CD8-positive, alpha-beta memory T cell (primary cell): ENCODE data around the gene SLC16A7. TPM values are rescaled to one million over a fixed set of nuclear protein-coding genes. Genes with fewer than 3 reads are reported as not detected.
"Not testable (repeated sequence)": the region's sequence is repeated elsewhere in the genome, so short reads cannot be mapped to it uniquely, and the experiment has no call there.

ENCODE experiments used
- CTCF ChIA-PET: fragments of 350-600 bp; sonication (Branson Sonifier 250); formaldehyde crosslinking; loops from one replicate; lab custom pipeline; 2021; ENCODE audit warnings: antibody characterized with exemption; lab: Charles Lee
- POLR2A ChIA-PET: fragments of 350-600 bp; sonication (Branson Sonifier 250); formaldehyde crosslinking; loops from one replicate; lab custom pipeline; 2021; ENCODE audit warnings: antibody characterized with exemption; lab: Charles Lee
- DNase-seq, 5 donors: peaks; one replicate each; pipeline versions ENCODE4 v3.0.0 to v3.0.0-alpha.2; 2020 to 2022; ENCODE audit warnings: mixed read lengths in 1 of 5
- H3K27ac ChIP-seq: one replicate; pipeline ENCODE4 v1.7.0; 2013; ENCODE audit warnings: low read depth, mild to moderate bottlenecking, low read length, moderate library complexity
- H3K27me3 ChIP-seq: 2 replicates; pipeline ENCODE4 v1.7.0; 2013; ENCODE audit warnings: low read length, mild to moderate bottlenecking; ENCODE audit not compliant: insufficient read depth, poor library complexity, severe bottlenecking
- H3K36me3 ChIP-seq: 2 replicates; pipeline ENCODE4 v1.7.0; 2013; ENCODE audit warnings: mild to moderate bottlenecking, low read length, moderate library complexity; ENCODE audit not compliant: insufficient read depth
- H3K4me1 ChIP-seq: 2 replicates; pipeline ENCODE4 v1.7.0; 2013; ENCODE audit warnings: mild to moderate bottlenecking, low read length, moderate library complexity; ENCODE audit not compliant: insufficient read depth
- H3K4me3 ChIP-seq: 2 replicates; pipeline ENCODE4 v1.7.0; 2013; ENCODE audit warnings: mild to moderate bottlenecking, low read length
- H3K9me3 ChIP-seq: 2 replicates; pipeline ENCODE4 v1.7.0; 2013; ENCODE audit warnings: mild to moderate bottlenecking, low read length
- H3K27ac Mint-ChIP-seq, 8 donors: one replicate each; pipeline ENCODE4 v1.8.0; 2020 to 2021; ENCODE audit warnings: mixed read lengths in 8 of 8, mild to moderate bottlenecking in 6 of 8, inconsistent platforms in 3 of 8, moderate library complexity in 3 of 8
- H3K27me3 Mint-ChIP-seq, 2 donors: one replicate each; pipeline ENCODE4 v1.8.0; 2020 to 2021; ENCODE audit warnings: mixed read lengths in 2 of 2, mild to moderate bottlenecking in 1 of 2, moderate library complexity in 1 of 2
- H3K36me3 Mint-ChIP-seq, 3 donors: one replicate each; pipeline ENCODE4 v1.8.0; 2020 to 2021; ENCODE audit warnings: mixed read lengths in 3 of 3, inconsistent platforms in 1 of 3, mild to moderate bottlenecking in 1 of 3
- H3K4me1 Mint-ChIP-seq, 3 donors: one replicate each; pipeline ENCODE4 v1.8.0; 2020 to 2021; ENCODE audit warnings: mixed read lengths in 3 of 3, inconsistent platforms in 1 of 3, mild to moderate bottlenecking in 1 of 3
- H3K4me3 Mint-ChIP-seq, 7 donors: one replicate each; pipeline ENCODE4 v1.8.0; 2020 to 2021; ENCODE audit warnings: mixed read lengths in 7 of 7, mild to moderate bottlenecking in 6 of 7, moderate library complexity in 4 of 7, inconsistent platforms in 2 of 7
- H3K9me3 Mint-ChIP-seq, 5 donors: one replicate each; pipeline ENCODE4 v1.8.0; 2020 to 2022; ENCODE audit warnings: mixed read lengths in 5 of 5, mild to moderate bottlenecking in 3 of 5, moderate library complexity in 2 of 5, inconsistent platforms in 1 of 5
- polyA plus RNA-seq: library from polyadenylated mRNA; unstranded; fragments of 300-500 nt; fragmentation: Illumina TruSeq; gene quantifications from one replicate; pipeline ENCODE4 v1.2.3, GENCODE V29; 2021
- total RNA-seq, 2 experiments: library from RNA; stranded (reverse); gene quantifications; one replicate each; pipeline ENCODE4 v1.2.3, GENCODE V29; 2021

Gene SLC16A7
- total and polyA plus RNA-seq, 3 experiments from 2014 or later = 30.3 to 35.1 (median 34.0) TPM

DNA sequence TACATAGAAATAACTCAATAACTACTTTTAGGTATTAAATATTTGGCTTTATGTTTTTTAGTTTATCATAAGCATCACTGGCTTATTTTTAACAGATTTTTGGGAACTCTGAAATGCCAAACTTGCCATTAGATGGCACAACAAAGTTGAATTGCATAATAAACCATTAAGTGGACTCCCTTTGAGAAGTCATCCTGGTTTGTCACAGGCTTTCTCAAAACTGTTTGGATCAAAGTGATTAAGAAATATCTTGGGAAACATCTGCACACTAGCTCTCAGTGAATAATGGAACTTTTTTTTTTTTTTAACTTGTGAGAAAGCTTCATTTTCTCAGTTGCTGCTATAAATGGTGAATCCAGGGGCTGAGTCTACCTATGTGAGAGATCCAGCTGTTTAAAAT lies 4.3 kb downstream of the SLC16A7 start:
- Histone ChIP-seq H3K27ac (no peak overlapping the region), H3K9me3 (no peaks in the 10 kb centered on the region), H3K36me3 (no peaks in the 10 kb centered on the region), H3K27me3 (no peaks in the 10 kb centered on the region), H3K4me1 (peaks cover 23% of the 10 kb centered on the region), H3K4me3 (no peak overlapping the region)
- Mint-ChIP-seq H3K4me3 (peak overlapping the region in 1 of 7 donors; percentile 1), H3K36me3 (peaks cover 3 to 53% (median 18%) of the 10 kb centered on the region in 3 donors), H3K27me3 (peaks cover 0 to 5% of the 10 kb centered on the region in 2 donors), H3K9me3 (peaks cover 0 to 1% (median 0%) of the 10 kb centered on the region in 5 donors), H3K4me1 (peaks cover 66 to 84% (median 82%) of the 10 kb centered on the region in 3 donors), H3K27ac (peak overlapping the region in 3 of 8 donors; percentile 18 to 77 (median 39))
- no peak for DNase-seq
- CTCF ChIA-PET = no interaction called here
- POLR2A ChIA-PET = no interaction called here

DNA sequence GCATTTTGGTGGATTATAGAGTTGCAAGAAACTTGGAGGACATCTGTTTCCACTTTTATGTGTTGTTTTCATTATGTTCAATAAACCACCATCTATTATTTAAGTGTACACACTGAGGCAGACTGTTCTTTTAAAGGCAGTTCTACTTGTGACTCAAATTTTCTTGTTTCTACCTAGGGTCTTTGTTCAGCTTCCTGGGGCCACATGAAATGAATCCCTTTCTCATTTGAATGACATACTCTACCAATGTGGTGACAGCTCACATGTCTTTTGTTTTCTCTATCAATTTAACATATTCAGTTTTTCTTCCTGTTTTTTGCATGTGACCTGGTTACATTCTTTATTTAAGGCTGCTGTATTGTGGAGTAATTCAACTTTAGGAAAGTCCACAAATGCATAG lies 7.9 kb downstream of the SLC16A7 start:
- no peaks in the 10 kb centered on the region for H3K27me3 ChIP-seq
- ChIA-PET POLR2A (no interaction called here), CTCF (no interaction called here)
- H3K36me3 ChIP-seq = no peaks in the 10 kb centered on the region
- Mint-ChIP-seq H3K9me3 (no peaks in the 10 kb centered on the region), H3K27me3 (peaks cover 0 to 1% of the 10 kb centered on the region in 2 donors), H3K27ac (peak overlapping the region in 1 of 8 donors; percentile 18), H3K4me3 (no peak overlapping the region), H3K36me3 (peaks cover 3 to 56% (median 19%) of the 10 kb centered on the region in 3 donors), H3K4me1 (peaks cover 63 to 84% (median 78%) of the 10 kb centered on the region in 3 donors)
- H3K4me1 ChIP-seq = peaks cover 6% of the 10 kb centered on the region
- no peak overlapping the region for H3K4me3 ChIP-seq
- H3K27ac ChIP-seq = no peak overlapping the region
- DNase-seq = no peak
- no peaks in the 10 kb centered on the region for H3K9me3 ChIP-seq

DNA sequence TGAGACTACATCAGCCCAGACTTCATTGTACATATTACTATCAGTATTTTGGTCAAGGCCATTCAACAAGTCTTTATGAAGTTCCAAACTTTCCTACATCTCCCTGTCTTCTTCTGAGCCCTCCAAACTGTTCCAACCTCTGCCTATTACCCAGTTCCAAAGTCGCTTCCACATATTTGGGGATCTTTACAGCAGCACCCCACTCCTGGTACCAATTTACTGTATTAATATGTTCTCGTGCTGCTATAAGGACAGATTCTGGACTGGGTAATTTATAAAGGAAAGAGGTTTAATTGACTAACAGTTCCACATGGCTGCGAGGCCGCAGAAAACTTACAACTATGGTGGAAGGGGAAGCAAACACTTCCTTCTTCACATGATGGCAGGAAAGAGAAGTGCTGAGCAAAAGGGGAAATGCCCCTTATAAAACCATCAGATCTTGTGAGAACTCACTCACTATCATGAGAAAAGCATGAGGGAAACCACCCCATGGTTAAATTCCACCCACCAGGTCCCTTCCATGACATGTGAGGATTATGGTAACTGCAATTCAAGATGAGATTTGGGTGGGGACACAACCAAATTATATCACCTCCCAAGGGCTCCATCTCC lies 17.1 kb downstream of the SLC16A7 start:
- H3K27me3 Mint-ChIP-seq, H3K4me3 Mint-ChIP-seq, DNase-seq, POLR2A ChIA-PET, H3K27ac ChIP-seq, H3K4me3 ChIP-seq, H3K9me3 ChIP-seq, H3K4me1 ChIP-seq, H3K36me3 ChIP-seq, H3K27me3 ChIP-seq: not testable (repeated sequence)
- Mint-ChIP-seq H3K9me3 (peaks cover 17 to 25% (median 18%) of the 10 kb centered on the region in 5 donors), H3K36me3 (peaks cover 23 to 45% (median 27%) of the 10 kb centered on the region in 3 donors), H3K27ac (peak overlapping the region in 1 of 8 donors; percentile 46), H3K4me1 (peaks cover 18 to 34% (median 32%) of the 10 kb centered on the region in 3 donors)
- CTCF ChIA-PET = interaction anchor here (1.2 kb wide), 1 partner anchor 108 kb away, joined by 3 read pairs; no protein-coding TSS in a partner anchor

DNA sequence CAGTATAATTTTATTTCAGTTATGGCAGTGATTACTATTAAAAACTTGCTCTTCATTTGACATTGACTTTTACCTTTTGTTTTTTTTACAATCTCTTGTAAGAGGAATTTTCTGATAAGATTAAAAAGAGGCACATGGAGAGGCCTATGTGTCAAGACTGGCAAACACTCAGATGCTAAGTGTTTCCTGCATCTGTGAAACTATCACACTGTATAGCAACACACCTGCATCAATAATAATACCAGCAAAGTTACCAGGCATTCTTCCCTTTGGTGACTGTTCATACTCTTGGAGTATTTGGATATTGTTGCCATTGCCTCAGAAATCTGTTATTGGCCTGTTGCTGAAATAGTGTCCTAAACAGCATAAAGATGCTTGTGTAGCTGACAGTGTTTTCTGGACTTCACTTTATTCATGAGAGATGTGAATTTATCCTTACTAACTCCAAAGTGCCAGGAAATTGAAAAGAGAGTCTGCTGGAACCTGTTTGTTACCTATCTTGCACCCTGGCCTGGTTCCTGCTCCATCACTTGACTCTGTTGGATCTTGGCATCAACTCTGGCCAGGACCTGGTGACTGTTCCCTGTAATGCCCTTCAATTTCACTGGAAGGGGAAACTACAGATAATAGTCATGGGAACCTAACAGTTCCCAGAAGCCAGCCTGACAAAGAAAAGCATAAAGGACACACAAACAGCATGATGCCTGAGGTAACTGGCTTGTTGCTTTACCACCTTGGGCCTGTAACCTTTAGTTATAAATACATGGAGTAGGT lies 19.8 kb downstream of the SLC16A7 start:
- H3K27me3 ChIP-seq = no peaks in the 10 kb centered on the region
- CTCF ChIA-PET = no interaction called here
- peaks cover 5% of the 10 kb centered on the region for H3K9me3 ChIP-seq
- POLR2A ChIA-PET = no interaction called here
- no peak for DNase-seq
- H3K36me3 Mint-ChIP-seq = peaks cover 17 to 31% (median 26%) of the 10 kb centered on the region in 3 donors
- H3K4me1 Mint-ChIP-seq = peaks cover 42 to 53% (median 51%) of the 10 kb centered on the region in 3 donors
- no peaks in the 10 kb centered on the region for H3K27me3 Mint-ChIP-seq
- peaks cover 4% of the 10 kb centered on the region for H3K36me3 ChIP-seq
- peaks cover 16 to 25% (median 18%) of the 10 kb centered on the region in 5 donors for H3K9me3 Mint-ChIP-seq
- no peaks in the 10 kb centered on the region for H3K4me1 ChIP-seq
- H3K4me3 Mint-ChIP-seq = no peak overlapping the region
- H3K27ac ChIP-seq = no peak overlapping the region
- H3K27ac Mint-ChIP-seq = peak overlapping the region in 4 of 8 donors; percentile 31 to 84 (median 42)
- H3K4me3 ChIP-seq = no peak overlapping the region

DNA sequence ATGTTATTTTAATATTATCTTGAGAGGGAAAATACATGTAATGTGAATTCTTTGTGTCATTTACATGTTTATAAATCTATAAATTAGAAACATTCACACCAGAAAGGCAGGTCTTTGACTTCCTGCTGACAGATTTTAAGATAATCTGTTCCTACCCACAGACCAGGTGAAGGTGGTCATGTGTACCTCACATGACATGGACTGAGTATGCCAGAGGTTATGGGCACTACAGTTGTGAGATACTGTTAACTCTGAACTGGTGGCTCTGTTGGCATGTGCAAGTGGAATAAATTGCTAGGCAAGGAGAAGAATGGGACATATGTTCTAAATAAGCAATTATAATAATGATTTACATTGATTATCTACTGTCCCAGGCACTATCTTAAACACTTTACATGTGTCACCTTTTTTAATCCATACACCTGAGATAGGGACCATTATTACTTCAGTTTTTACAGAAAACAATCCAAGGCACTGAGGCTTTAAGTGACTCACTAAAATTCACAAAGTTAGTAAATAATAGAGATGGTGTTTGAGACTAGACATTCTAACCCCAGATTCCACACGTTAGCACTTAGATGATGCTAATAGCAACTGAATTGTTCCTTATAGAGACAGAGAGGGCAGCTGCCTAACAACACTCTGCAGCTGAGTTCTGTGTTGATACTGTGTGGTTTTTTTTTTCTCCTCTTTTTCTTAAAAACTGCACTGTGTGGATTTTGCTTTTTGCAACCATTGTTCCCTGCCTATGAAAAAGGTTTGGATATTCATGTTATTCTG lies 23.8 kb downstream of the SLC16A7 start:
- H3K27me3 Mint-ChIP-seq = no peaks in the 10 kb centered on the region
- ChIA-PET POLR2A (no interaction called here), CTCF (no interaction called here)
- no peak for DNase-seq
- H3K9me3 Mint-ChIP-seq = no peaks in the 10 kb centered on the region
- Histone ChIP-seq H3K27me3 (no peaks in the 10 kb centered on the region), H3K36me3 (no peaks in the 10 kb centered on the region), H3K27ac (no peak overlapping the region), H3K4me3 (no peak overlapping the region), H3K4me1 (peaks cover 4% of the 10 kb centered on the region), H3K9me3 (no peaks in the 10 kb centered on the region)
- peak overlapping the region in 2 of 8 donors; percentile 0 to 66 for H3K27ac Mint-ChIP-seq
- H3K4me3 Mint-ChIP-seq = peak overlapping the region in 2 of 7 donors; percentile 4 to 54
- peaks cover 61 to 79% (median 78%) of the 10 kb centered on the region in 3 donors for H3K4me1 Mint-ChIP-seq
- peaks cover 0 to 2% (median 0%) of the 10 kb centered on the region in 3 donors for H3K36me3 Mint-ChIP-seq

DNA sequence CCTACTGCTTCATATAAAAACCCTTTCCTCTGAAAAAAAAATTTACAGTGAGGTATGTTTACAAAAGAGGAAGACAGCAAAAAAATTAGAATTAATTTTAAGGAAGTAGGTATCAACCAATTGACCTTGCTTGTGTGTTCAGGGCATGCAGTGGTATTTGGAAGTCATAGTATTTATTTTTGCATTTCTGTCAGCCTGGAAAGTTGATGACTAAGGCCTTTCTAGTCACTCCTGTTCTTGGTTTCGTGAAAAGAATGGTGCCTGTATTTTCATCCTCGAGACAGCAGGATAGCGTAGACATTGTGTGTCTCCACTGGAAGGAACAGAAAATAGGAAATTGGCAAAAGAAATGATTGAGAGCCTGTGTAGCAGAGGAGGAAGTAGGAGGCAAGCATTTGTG lies 24.5 kb downstream of the SLC16A7 start:
- no peaks in the 10 kb centered on the region for H3K27me3 ChIP-seq
- H3K4me1 ChIP-seq = peaks cover 4% of the 10 kb centered on the region
- Mint-ChIP-seq H3K36me3 (peaks cover 0 to 2% (median 0%) of the 10 kb centered on the region in 3 donors), H3K4me1 (peaks cover 62 to 83% (median 79%) of the 10 kb centered on the region in 3 donors), H3K27me3 (no peaks in the 10 kb centered on the region), H3K27ac (peak overlapping the region in 1 of 8 donors; percentile 51), H3K9me3 (no peaks in the 10 kb centered on the region), H3K4me3 (no peak overlapping the region)
- no peak overlapping the region for H3K4me3 ChIP-seq
- POLR2A ChIA-PET = no interaction called here
- H3K9me3 ChIP-seq = no peaks in the 10 kb centered on the region
- no peak for DNase-seq
- no peaks in the 10 kb centered on the region for H3K36me3 ChIP-seq
- CTCF ChIA-PET = no interaction called here
- no peak overlapping the region for H3K27ac ChIP-seq

DNA sequence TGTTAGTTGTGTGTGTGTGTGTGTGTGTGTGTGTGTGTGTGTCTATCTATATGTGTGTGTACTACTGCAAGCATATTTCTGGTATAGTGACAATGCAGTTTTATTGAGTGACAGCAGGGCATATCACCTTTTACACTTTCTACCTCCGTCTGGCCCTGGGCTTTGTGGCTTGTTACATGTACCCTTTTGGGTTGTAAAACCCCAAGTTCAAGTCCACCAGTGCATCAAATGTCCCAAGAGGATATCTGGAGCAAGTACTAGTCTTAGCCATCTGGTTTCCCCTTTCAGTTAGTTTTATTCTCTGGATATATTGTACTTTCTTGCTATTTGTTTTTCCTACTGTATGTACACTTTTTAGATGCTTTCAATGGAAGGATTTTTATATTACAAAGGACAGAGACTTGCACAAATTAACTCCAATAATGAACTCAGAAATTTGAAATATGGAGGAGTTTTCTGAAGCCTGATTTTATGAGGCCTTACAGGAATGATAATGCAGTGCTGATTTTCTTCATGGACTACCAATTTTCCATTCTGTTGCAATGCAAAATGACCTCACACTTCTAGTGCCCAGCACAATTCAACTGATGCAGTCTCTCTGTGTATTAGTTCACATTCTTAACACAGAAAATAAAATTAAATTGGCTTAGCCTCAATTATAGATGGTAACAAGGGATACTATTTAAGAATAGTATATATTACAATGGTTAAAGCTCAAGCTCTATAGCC lies 29.1 kb downstream of the SLC16A7 start:
- peak overlapping the region in 1 of 8 donors; percentile 2 for H3K27ac Mint-ChIP-seq
- ChIA-PET CTCF (no interaction called here), POLR2A (no interaction called here)
- H3K4me1 Mint-ChIP-seq = peaks cover 59 to 86% (median 81%) of the 10 kb centered on the region in 3 donors
- Histone ChIP-seq H3K27me3 (no peaks in the 10 kb centered on the region), H3K4me3 (no peak overlapping the region), H3K27ac (no peak overlapping the region), H3K9me3 (no peaks in the 10 kb centered on the region), H3K36me3 (no peaks in the 10 kb centered on the region), H3K4me1 (peaks cover 4% of the 10 kb centered on the region)
- no peak for DNase-seq
- H3K36me3 Mint-ChIP-seq = peaks cover 0 to 10% (median 8%) of the 10 kb centered on the region in 3 donors
- H3K4me3 Mint-ChIP-seq = no peak overlapping the region
- no peaks in the 10 kb centered on the region for H3K27me3 Mint-ChIP-seq
- H3K9me3 Mint-ChIP-seq = no peaks in the 10 kb centered on the region
